Endothelial cell (in vitro differentiated cells): Measurements from ENCODE around the gene SEC24D. TPM values are rescaled to one million over a fixed set of nuclear protein-coding genes. Genes with fewer than 3 reads are reported as not detected.

Source experiments
- DNase-seq: peaks from one replicate; pipeline ENCODE4 v3.0.0; 2021; ENCODE audit warnings: low spot score
- H3K27ac Mint-ChIP-seq: one replicate; pipeline ENCODE4 v1.8.0; 2021; ENCODE audit warnings: mixed read lengths, inconsistent platforms; ENCODE audit not compliant: unreplicated experiment
- H3K27me3 Mint-ChIP-seq: one replicate; pipeline ENCODE4 v1.8.0; 2021; ENCODE audit warnings: mild to moderate bottlenecking, moderate library complexity, mixed read lengths, inconsistent platforms; ENCODE audit not compliant: unreplicated experiment
- H3K36me3 Mint-ChIP-seq: one replicate; pipeline ENCODE4 v1.8.0; 2021; ENCODE audit warnings: mild to moderate bottlenecking, low read depth, mixed read lengths, inconsistent platforms; ENCODE audit not compliant: unreplicated experiment
- H3K4me1 Mint-ChIP-seq: one replicate; pipeline ENCODE4 v1.8.0; 2021; ENCODE audit warnings: mild to moderate bottlenecking, mixed read lengths, inconsistent platforms; ENCODE audit not compliant: unreplicated experiment
- H3K4me3 Mint-ChIP-seq: one replicate; pipeline ENCODE4 v1.8.0; 2021; ENCODE audit warnings: mild to moderate bottlenecking, mixed read lengths, inconsistent platforms; ENCODE audit not compliant: unreplicated experiment
- H3K9me3 Mint-ChIP-seq: one replicate; pipeline ENCODE4 v1.8.0; 2021; ENCODE audit warnings: mixed read lengths, inconsistent platforms; ENCODE audit not compliant: unreplicated experiment
- CTCF ChIP-seq: fragments of 200-600 bp; sonication (generic); IDR thresholded peaks from one replicate; pipeline ENCODE4 v1.5.0; 2021; ENCODE audit warnings: antibody characterized with exemption; ENCODE audit not compliant: unreplicated experiment
- total RNA-seq: library from RNA; stranded (reverse); fragmentation: NEBNext Ultra II Directional; extraction: Animal tissue kit (Norgen Biotek cat#: 25700); gene quantifications from one replicate; pipeline ENCODE4 v1.2.1, GENCODE V29; 2021; ENCODE audit not compliant: unreplicated experiment

SEC24D gene
- total RNA-seq, 1 donor from 2014 or later, result 70.4 TPM

DNA sequence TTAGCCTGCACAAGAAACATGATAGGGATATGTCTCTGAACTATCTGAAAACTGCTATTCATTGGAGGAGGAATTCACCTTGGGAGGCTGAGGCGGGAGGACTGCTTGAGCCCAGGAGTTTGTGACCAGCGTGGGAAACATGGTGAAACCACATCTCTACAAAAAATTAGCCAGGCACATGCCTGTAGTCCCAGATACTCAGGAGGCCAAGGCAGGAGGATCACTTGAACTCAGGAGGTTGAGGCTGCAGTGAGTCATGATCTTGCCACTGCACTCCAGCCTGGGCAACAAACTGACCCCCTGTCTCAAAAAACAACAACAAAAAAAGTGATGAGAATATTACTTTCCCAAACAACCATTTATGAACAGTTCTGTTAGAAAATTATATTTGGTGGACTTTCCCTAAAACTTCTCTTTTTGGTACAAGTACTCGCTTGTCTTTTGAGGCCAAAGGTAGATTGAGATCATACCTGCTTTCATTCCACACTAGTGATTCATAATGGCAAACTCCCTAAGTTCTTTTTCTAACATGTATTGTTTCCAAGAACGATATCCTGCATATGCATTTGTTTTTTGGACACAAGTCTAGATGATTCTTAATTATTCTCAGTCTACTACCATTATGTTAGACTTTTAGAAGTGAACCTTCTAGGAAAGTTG lies 117.3 kb downstream of the SEC24D start:
- H3K27me3 Mint-ChIP-seq, result no peaks in the 10 kb centered on the region
- no peak overlapping the region for H3K27ac Mint-ChIP-seq
- H3K36me3 Mint-ChIP-seq, result peaks cover 16% of the 10 kb centered on the region
- H3K4me1 Mint-ChIP-seq, result peaks cover 12% of the 10 kb centered on the region
- no peaks in the 10 kb centered on the region for H3K9me3 Mint-ChIP-seq
- DNase-seq, result no peak
- no peak for TF ChIP-seq CTCF
- no peak overlapping the region for H3K4me3 Mint-ChIP-seq

DNA sequence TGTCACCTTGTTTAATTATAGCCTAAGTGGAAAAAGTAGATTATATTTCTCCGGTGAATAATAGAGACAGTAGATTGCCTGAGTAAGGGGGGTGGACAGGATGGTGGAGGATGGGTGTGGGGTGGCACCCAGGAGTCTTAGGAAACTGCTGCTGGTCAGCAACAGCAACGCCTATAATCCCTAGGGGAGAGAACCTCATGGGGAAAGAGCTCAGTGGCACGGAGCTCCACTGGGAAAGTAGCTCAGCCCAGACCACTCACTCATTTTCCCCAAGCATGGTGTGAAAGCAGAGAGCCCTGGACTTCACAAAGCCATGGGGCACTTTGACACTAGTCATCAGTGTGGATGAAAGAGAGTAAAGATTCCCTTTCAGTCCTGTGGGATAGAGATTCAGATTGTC lies 119.6 kb downstream of the SEC24D start:
- peak overlapping the region; percentile 45 for H3K27ac Mint-ChIP-seq
- DNase-seq, result no peak
- no peaks in the 10 kb centered on the region for H3K27me3 Mint-ChIP-seq
- no peak for TF ChIP-seq CTCF
- H3K9me3 Mint-ChIP-seq, result no peaks in the 10 kb centered on the region
- peaks cover 11% of the 10 kb centered on the region for H3K36me3 Mint-ChIP-seq
- H3K4me3 Mint-ChIP-seq, result no peak overlapping the region
- H3K4me1 Mint-ChIP-seq, result peaks cover 7% of the 10 kb centered on the region

GRCh38 chr4:118714682-118715081 lies 121.2 kb downstream of the SEC24D start:
- H3K4me1 Mint-ChIP-seq, result peaks cover 7% of the 10 kb centered on the region

DNA sequence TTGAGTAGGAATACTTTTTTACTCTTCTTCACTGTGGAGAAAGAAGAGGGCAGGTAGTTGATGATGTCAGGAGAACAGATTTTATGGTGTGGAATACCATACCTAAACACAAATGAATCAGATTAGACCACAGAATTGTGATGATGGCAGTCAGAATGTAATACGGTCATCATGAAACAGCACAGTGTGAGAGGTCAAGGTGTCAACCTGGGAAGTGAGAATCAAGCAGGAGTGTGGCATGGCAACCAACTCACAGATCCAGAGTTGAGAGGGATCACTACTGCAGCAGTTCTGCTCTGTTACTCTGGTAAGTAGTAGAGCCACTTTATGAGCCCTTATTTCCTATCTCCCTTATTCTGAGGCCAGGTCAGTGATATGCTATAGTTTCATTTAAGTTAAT lies 123.1 kb downstream of the SEC24D start:
- no peaks in the 10 kb centered on the region for H3K9me3 Mint-ChIP-seq
- no peak overlapping the region for H3K4me3 Mint-ChIP-seq
- no peak for TF ChIP-seq CTCF
- H3K27ac Mint-ChIP-seq, result no peak overlapping the region
- peaks cover 7% of the 10 kb centered on the region for H3K4me1 Mint-ChIP-seq
- peaks cover 17% of the 10 kb centered on the region for H3K36me3 Mint-ChIP-seq
- no peaks in the 10 kb centered on the region for H3K27me3 Mint-ChIP-seq
- no peak for DNase-seq

More at GRCh38 chr4:118714682-118715081, 121.2 kb downstream of the SEC24D start:
- H3K36me3 Mint-ChIP-seq, result peaks cover 4% of the 10 kb centered on the region
- no peak overlapping the region for H3K4me3 Mint-ChIP-seq
- no peak for TF ChIP-seq CTCF
- no peak for DNase-seq
- no peaks in the 10 kb centered on the region for H3K27me3 Mint-ChIP-seq
- H3K9me3 Mint-ChIP-seq, result no peaks in the 10 kb centered on the region
- no peak overlapping the region for H3K27ac Mint-ChIP-seq

- TF ChIP-seq CTCF, result no peak
- Mint-ChIP-seq H3K27ac (no peak overlapping the region), H3K27me3 (no peaks in the 10 kb centered on the region), H3K4me1 (peaks cover 4% of the 10 kb centered on the region), H3K9me3 (no peaks in the 10 kb centered on the region), H3K36me3 (peaks cover 20% of the 10 kb centered on the region), H3K4me3 (no peak overlapping the region)
- DNase-seq, result no peak
These were observed 124.9 kb downstream of the SEC24D start for GRCh38 chr4:118711052-118711451.
